Fibroblast of lung (primary cell): ENCODE measurements around the gene CEP128.

Experiments
- EZH2 ChIP-seq: IDR thresholded peaks from 2 replicates; pipeline ENCODE4 v1.5.1; 2012; ENCODE audit warnings: low read length, control low read depth, mild to moderate bottlenecking; ENCODE audit errors: missing control alignments
- TF ChIP-seq, protein P1 (sequence below), 2 donors: IDR thresholded peaks in 1 of 2; conservative IDR thresholded peaks in 1 of 2; 1 replicate in 1 of 2; 2 replicates in 1 of 2; pipeline ENCODE4 v1.5.1; 2011 to 2012; ENCODE audit warnings: low read length in 2 of 2, control low read depth in 1 of 2, inconsistent platforms in 1 of 2, low read depth in 1 of 2, mild to moderate bottlenecking in 1 of 2

DNA sequence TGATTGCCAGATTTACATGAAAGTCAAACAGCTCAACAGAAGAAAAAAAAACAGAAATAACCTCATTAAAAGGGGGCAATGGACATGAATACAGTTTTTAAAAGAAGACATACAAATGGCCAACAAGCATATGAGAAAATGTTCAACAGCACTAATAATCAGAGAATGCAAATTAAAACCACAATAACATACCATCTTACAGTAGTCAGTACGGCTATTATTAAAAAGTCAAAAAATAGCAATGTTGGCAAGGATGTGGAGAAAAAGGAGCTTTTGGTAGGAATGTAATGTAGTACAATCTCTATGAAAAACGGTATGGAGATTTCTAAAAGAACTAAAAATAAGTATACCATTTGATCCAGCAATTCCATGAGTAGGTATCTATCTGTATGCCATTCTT is 272.1 kb downstream of the CEP128 start:
- TF ChIP-seq, protein P1, sequence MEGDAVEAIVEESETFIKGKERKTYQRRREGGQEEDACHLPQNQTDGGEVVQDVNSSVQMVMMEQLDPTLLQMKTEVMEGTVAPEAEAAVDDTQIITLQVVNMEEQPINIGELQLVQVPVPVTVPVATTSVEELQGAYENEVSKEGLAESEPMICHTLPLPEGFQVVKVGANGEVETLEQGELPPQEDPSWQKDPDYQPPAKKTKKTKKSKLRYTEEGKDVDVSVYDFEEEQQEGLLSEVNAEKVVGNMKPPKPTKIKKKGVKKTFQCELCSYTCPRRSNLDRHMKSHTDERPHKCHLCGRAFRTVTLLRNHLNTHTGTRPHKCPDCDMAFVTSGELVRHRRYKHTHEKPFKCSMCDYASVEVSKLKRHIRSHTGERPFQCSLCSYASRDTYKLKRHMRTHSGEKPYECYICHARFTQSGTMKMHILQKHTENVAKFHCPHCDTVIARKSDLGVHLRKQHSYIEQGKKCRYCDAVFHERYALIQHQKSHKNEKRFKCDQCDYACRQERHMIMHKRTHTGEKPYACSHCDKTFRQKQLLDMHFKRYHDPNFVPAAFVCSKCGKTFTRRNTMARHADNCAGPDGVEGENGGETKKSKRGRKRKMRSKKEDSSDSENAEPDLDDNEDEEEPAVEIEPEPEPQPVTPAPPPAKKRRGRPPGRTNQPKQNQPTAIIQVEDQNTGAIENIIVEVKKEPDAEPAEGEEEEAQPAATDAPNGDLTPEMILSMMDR (conservative IDR thresholded peaks at IDR 0.05 in 1 of 2, IDR thresholded peaks at IDR 0.05 in 1 of 2; ENCODE audit: low read depth in 1 of 2, low read length in 2 of 2), result no peak
- no peak for TF ChIP-seq EZH2
